GM23248 (cell line): Measurements from ENCODE around the gene SPEG. TPM values are rescaled to one million over a fixed set of nuclear protein-coding genes. Genes with fewer than 3 reads are reported as not detected.
A peak's percentile ranks its signal among the peaks of the same experiment; 100 is the strongest.

Experiments
- DNase-seq: peaks from one replicate; pipeline ENCODE4 v3.0.0-alpha.2; 2015
- H2AFZ ChIP-seq: fragments of 200-600 bp; sonication (generic); 2 replicates; pipeline ENCODE4 v1.6.1; 2016; ENCODE audit warnings: antibody characterized with exemption
- H3F3A ChIP-seq: fragments of 200-600 bp; sonication (generic); 2 replicates; pipeline ENCODE4 v1.6.1; 2016; ENCODE audit warnings: mild to moderate bottlenecking, antibody characterized with exemption, mixed run types; ENCODE audit not compliant: insufficient read depth
- H3K27ac ChIP-seq: fragments of 200-600 bp; sonication (generic); 2 replicates; pipeline ENCODE4 v1.5.1; 2016; ENCODE audit warnings: mild to moderate bottlenecking
- H3K27me3 ChIP-seq: fragments of 200-600 bp; sonication (generic); replicated peaks from 2 replicates; pipeline ENCODE4 v1.6.1; 2016; ENCODE audit warnings: mild to moderate bottlenecking; ENCODE audit not compliant: insufficient read depth
- H3K36me3 ChIP-seq: fragments of 200-600 bp; sonication (generic); 2 replicates; pipeline ENCODE4 v1.6.1; 2016; ENCODE audit warnings: low read depth, mild to moderate bottlenecking
- H3K4me1 ChIP-seq: fragments of 200-600 bp; sonication (generic); 2 replicates; pipeline ENCODE4 v1.6.1; 2016; ENCODE audit warnings: mild to moderate bottlenecking; ENCODE audit not compliant: insufficient read depth
- H3K4me2 ChIP-seq: fragments of 200-600 bp; sonication (generic); one replicate; pipeline ENCODE4 v1.6.1; 2016; ENCODE audit warnings: mild to moderate bottlenecking; ENCODE audit not compliant: unreplicated experiment
- H3K4me3 ChIP-seq: fragments of 200-600 bp; sonication (generic); 2 replicates; pipeline ENCODE4 v1.5.1; 2016; ENCODE audit warnings: mild to moderate bottlenecking
- H3K79me2 ChIP-seq: fragments of 200-600 bp; sonication (generic); 2 replicates; pipeline ENCODE4 v1.6.1; 2016; ENCODE audit warnings: mild to moderate bottlenecking; ENCODE audit not compliant: insufficient read depth
- H3K9ac ChIP-seq: fragments of 200-600 bp; sonication (generic); 2 replicates; pipeline ENCODE4 v1.6.1; 2016; ENCODE audit warnings: mild to moderate bottlenecking
- H3K9me2 ChIP-seq: fragments of 200-600 bp; sonication (generic); 2 replicates; pipeline ENCODE4 v1.6.1; 2016; ENCODE audit warnings: mixed run types, mild to moderate bottlenecking, moderate library complexity; ENCODE audit not compliant: insufficient read depth
- H3K9me3 ChIP-seq: fragments of 200-600 bp; sonication (generic); one replicate; pipeline ENCODE4 v1.6.1; 2017; ENCODE audit warnings: low read depth
- H4K20me1 ChIP-seq: fragments of 200-600 bp; sonication (generic); 2 replicates; pipeline ENCODE4 v1.6.0; 2016; ENCODE audit not compliant: insufficient read depth
- EZH2 ChIP-seq: fragments of 200-600 bp; sonication (generic); IDR thresholded peaks from 2 replicates; pipeline ENCODE4 v1.6.1; 2018; ENCODE audit warnings: antibody characterized with exemption, mild to moderate bottlenecking; ENCODE audit not compliant: insufficient read depth, poor library complexity, severe bottlenecking
- EZH2phosphoT487 ChIP-seq: fragments of 200-600 bp; sonication (generic); IDR thresholded peaks from 2 replicates; pipeline ENCODE4 v1.6.1; 2018; ENCODE audit warnings: antibody characterized with exemption, moderate library complexity, mild to moderate bottlenecking, low read depth; ENCODE audit not compliant: insufficient read depth
- WGBS, 2 experiments: methylation state at CpG; one replicate each; pipeline ENCODE4 v1.1.6; 2015 to 2017; ENCODE audit warnings: low lambda C conversion rate in 2 of 2, low coverage in 1 of 2; ENCODE audit errors: missing lambda C conversion rate in 2 of 2; 5-methylcytosine and 5-hydroxymethylcytosine counted together
- in situ Hi-C: fragments of 300-500 bp; cut with MboI; formaldehyde crosslinking; loops from 2 replicates; pipeline ENCODE4 v1.15.0; 2020
- polyA plus RNA-seq: library from polyadenylated mRNA; unstranded; fragments of >200 nt; fragmentation: Nextera tagmentation; extraction: Ambion mirVana; gene quantifications from 2 replicates; pipeline ENCODE4 v1.2.1, GENCODE V29; 2016
- total RNA-seq: library from RNA; depleted of rRNA; stranded (reverse); fragments of >200 nt; shearing (Covaris generic); gene quantifications from 2 replicates; pipeline ENCODE4 v1.2.3, GENCODE V29; 2014

The SPEG gene
- total and polyA plus RNA-seq, 2 experiments from 2014 or later: 9.4 to 26.5 TPM

GRCh38 chr2:219482674-219483405, 48.2 kb downstream of the SPEG start:
- H3K4me3 ChIP-seq: no peak overlapping the region
- H3F3A ChIP-seq: no peaks in the 10 kb centered on the region
- TF ChIP-seq EZH2 (no peak), EZH2phosphoT487 (no peak)
- H3K27ac ChIP-seq: no peak overlapping the region
- 75 to 78% methylated on average over 16 to 17 of the region's 17 CpGs for WGBS, 2 experiments
- H3K79me2 ChIP-seq: no peaks in the 10 kb centered on the region
- H3K9me2 ChIP-seq: no peaks in the 10 kb centered on the region
- no peak overlapping the region for H3K4me2 ChIP-seq
- H2AFZ ChIP-seq: no peak overlapping the region
- peaks cover 4% of the 10 kb centered on the region; the same call in 1 of the 2 replicates for H3K36me3 ChIP-seq
- DNase-seq: no peak
- H3K9ac ChIP-seq: no peak overlapping the region
- H4K20me1 ChIP-seq: no peaks in the 10 kb centered on the region
- no peaks in the 10 kb centered on the region for H3K4me1 ChIP-seq
- in situ Hi-C loops: no loop called here
- no peaks in the 10 kb centered on the region for H3K9me3 ChIP-seq
- H3K27me3 ChIP-seq: 0 out of 2 replicates have a peak, but pooled peaks cover 6% of the 10 kb centered on the region

GRCh38 chr2:219483451-219484342, 49.1 kb downstream of the SPEG start:
- no peak for DNase-seq
- in situ Hi-C loops: no loop called here
- H3K36me3 ChIP-seq: peaks cover 4% of the 10 kb centered on the region; the same call in 1 of the 2 replicates
- H3K4me1 ChIP-seq: no peaks in the 10 kb centered on the region
- no peak overlapping the region for H3K27ac ChIP-seq
- no peaks in the 10 kb centered on the region for H3K79me2 ChIP-seq
- H3K9me2 ChIP-seq: no peaks in the 10 kb centered on the region
- 35 to 38% methylated on average over 39 to 54 of the region's 58 CpGs for WGBS, 2 experiments
- H3K9ac ChIP-seq: no peak overlapping the region
- 0 out of 2 replicates have a peak, but pooled peaks cover 6% of the 10 kb centered on the region for H3K27me3 ChIP-seq
- H4K20me1 ChIP-seq: no peaks in the 10 kb centered on the region
- H2AFZ ChIP-seq: no peak overlapping the region
- peak overlapping the region; percentile 39 for H3K4me2 ChIP-seq
- peak; percentile 23 for TF ChIP-seq EZH2
- no peak for TF ChIP-seq EZH2phosphoT487
- no peaks in the 10 kb centered on the region for H3K9me3 ChIP-seq
- H3K4me3 ChIP-seq: peak overlapping the region; percentile 26
- no peaks in the 10 kb centered on the region for H3F3A ChIP-seq

- H3K27me3 ChIP-seq: 0 out of 2 replicates have a peak, but pooled peaks cover 6% of the 10 kb centered on the region
- H3K9me3 ChIP-seq: no peaks in the 10 kb centered on the region
- no peak overlapping the region for H3K9ac ChIP-seq
- peak overlapping the region; percentile 39 for H3K4me2 ChIP-seq
- H4K20me1 ChIP-seq: no peaks in the 10 kb centered on the region
- H3K27ac ChIP-seq: no peak overlapping the region
- TF ChIP-seq EZH2 (peak; percentile 35), EZH2phosphoT487 (no peak)
- no peak overlapping the region for H2AFZ ChIP-seq
- peaks cover 4% of the 10 kb centered on the region; the same call in 1 of the 2 replicates for H3K36me3 ChIP-seq
- peak; percentile 45 for DNase-seq
- 11 to 19% methylated on average over 53 to 84 of the region's 89 CpGs for WGBS, 2 experiments
- peak overlapping the region; percentile 26 for H3K4me3 ChIP-seq
- no peaks in the 10 kb centered on the region for H3K9me2 ChIP-seq
- no peaks in the 10 kb centered on the region for H3K79me2 ChIP-seq
- in situ Hi-C loops: no loop called here
- no peaks in the 10 kb centered on the region for H3F3A ChIP-seq
- no peaks in the 10 kb centered on the region for H3K4me1 ChIP-seq
Observed at GRCh38 chr2:219484343-219485200, 49.9 kb downstream of the SPEG start.

GRCh38 chr2:219485201-219485580, 50.5 kb downstream of the SPEG start:
- Histone ChIP-seq H4K20me1 (no peaks in the 10 kb centered on the region), H3K4me2 (no peak overlapping the region), H3K36me3 (peaks cover 4% of the 10 kb centered on the region; the same call in 1 of the 2 replicates), H3K9ac (no peak overlapping the region), H3K4me3 (no peak overlapping the region), H3F3A (no peaks in the 10 kb centered on the region), H3K4me1 (no peaks in the 10 kb centered on the region), H3K9me2 (no peaks in the 10 kb centered on the region), H3K27me3 (0 out of 2 replicates have a peak, but pooled peaks cover 6% of the 10 kb centered on the region), H3K27ac (no peak overlapping the region), H3K79me2 (no peaks in the 10 kb centered on the region), H3K9me3 (no peaks in the 10 kb centered on the region), H2AFZ (no peak overlapping the region)
- WGBS, 2 experiments: 81 to 93% methylated on average over 9 to 11 of the region's 12 CpGs
- in situ Hi-C loops: no loop called here
- DNase-seq: no peak
- TF ChIP-seq EZH2 (no peak), EZH2phosphoT487 (no peak)
